Gastrocnemius medialis (tissue), 4 donors: ENCODE measurements around the gene TUBGCP3.

Experiments
- POLR2A ChIP-seq, 2 donors: fragments of 450-650 bp; IDR thresholded peaks; one replicate each; pipeline ENCODE4 v1.6.1; 2017; ENCODE audit warnings: antibody characterized with exemption in 2 of 2, mild to moderate bottlenecking in 2 of 2, moderate library complexity in 2 of 2
- TF ChIP-seq, protein P1 (sequence below), 5 experiments: fragments of 450-650 bp in 3 of 5; fragments of 200-600 bp in 2 of 5; sonication (generic) in 2 of 5; IDR thresholded peaks in 4 of 5; conservative IDR thresholded peaks in 1 of 5; 1 replicate in 4 of 5; 2 replicates in 1 of 5; pipeline ENCODE4 v1.5.1; 2016 to 2019; ENCODE audit warnings: antibody characterized with exemption in 5 of 5, mild to moderate bottlenecking in 3 of 5, moderate library complexity in 3 of 5

DNA sequence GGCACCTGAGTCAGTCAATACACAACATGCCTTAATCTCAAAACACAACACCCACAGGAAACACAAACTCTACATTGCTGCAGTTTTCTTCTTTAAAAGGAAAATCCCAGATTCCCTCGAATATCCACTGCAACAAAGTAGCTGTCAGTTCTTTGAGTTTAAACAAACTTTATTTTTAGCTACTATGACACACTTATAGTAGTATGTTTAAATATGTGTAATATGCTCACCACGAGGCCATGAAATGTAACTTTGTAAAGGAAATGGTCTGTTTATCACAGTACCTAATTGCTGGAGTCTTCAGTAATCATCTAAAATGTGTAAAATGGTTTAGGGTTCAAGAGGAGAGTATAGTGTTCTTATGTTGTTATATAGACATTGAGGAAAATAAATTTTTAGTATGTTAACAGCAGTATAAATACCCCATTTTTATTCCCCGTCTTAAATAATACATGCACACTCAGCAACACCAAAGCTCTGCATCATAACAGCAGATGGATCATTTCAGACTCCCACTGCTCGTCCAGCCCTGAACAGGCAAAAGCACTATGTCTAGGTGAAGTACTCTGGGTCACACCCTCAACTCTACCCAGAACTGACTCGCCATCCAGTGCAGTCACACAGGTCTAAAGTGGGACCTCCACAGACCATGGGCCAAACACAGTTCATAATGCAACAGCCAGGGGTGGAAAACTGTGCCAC is 20.6 kb downstream of the TUBGCP3 start:
- TF ChIP-seq, protein P1, sequence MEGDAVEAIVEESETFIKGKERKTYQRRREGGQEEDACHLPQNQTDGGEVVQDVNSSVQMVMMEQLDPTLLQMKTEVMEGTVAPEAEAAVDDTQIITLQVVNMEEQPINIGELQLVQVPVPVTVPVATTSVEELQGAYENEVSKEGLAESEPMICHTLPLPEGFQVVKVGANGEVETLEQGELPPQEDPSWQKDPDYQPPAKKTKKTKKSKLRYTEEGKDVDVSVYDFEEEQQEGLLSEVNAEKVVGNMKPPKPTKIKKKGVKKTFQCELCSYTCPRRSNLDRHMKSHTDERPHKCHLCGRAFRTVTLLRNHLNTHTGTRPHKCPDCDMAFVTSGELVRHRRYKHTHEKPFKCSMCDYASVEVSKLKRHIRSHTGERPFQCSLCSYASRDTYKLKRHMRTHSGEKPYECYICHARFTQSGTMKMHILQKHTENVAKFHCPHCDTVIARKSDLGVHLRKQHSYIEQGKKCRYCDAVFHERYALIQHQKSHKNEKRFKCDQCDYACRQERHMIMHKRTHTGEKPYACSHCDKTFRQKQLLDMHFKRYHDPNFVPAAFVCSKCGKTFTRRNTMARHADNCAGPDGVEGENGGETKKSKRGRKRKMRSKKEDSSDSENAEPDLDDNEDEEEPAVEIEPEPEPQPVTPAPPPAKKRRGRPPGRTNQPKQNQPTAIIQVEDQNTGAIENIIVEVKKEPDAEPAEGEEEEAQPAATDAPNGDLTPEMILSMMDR (IDR thresholded peaks at IDR 0.05 in 4 of 5, conservative IDR thresholded peaks at IDR 0.05 in 1 of 5): no peak
- no peak for TF ChIP-seq POLR2A (IDR thresholded peaks at IDR 0.05)
